ENCODE results near the gene TOP2B.

The TOP2B gene

GRCh38 chr3:25618028-25618427, 46.7 kb downstream of the TOP2B start:
- no peak for DNase-seq (ENCODE audit: low read depth)

GRCh38 chr3:25611193-25611592, 53.5 kb downstream of the TOP2B start:
- no peak for DNase-seq (ENCODE audit: low read depth)

- no peak for DNase-seq (ENCODE audit: low read depth)
Observed at GRCh38 chr3:25610779-25611178, 53.9 kb downstream of the TOP2B start.

- no peak for DNase-seq (ENCODE audit: low read depth)
Observed at GRCh38 chr3:25610167-25610566, 54.5 kb downstream of the TOP2B start.

- DNase-seq (ENCODE audit: low read depth): no peak
Observed at GRCh38 chr3:25604107-25604805, 60.5 kb downstream of the TOP2B start.

- no peak for DNase-seq (ENCODE audit: low read depth)
Observed at GRCh38 chr3:25603703-25604102, 61.0 kb downstream of the TOP2B start.

- no peak for DNase-seq (ENCODE audit: low read depth)
Observed at GRCh38 chr3:25597535-25598101, 67.1 kb downstream of the TOP2B start.

- DNase-seq (ENCODE audit: low read depth): no peak
Observed at GRCh38 chr3:25594007-25594502, 70.7 kb downstream of the TOP2B start.

GRCh38 chr3:25593001-25593400, 71.7 kb downstream of the TOP2B start:
- no peak for DNase-seq (ENCODE audit: low read depth)

GRCh38 chr3:25592510-25592968, 72.2 kb downstream of the TOP2B start:
- no peak for DNase-seq (ENCODE audit: low read depth)

- DNase-seq (ENCODE audit: low read depth): no peak
Observed at GRCh38 chr3:25589783-25590258, 74.9 kb downstream of the TOP2B start.

- DNase-seq (ENCODE audit: low read depth): no peak
Observed at GRCh38 chr3:25589104-25589782, 75.5 kb downstream of the TOP2B start.

GRCh38 chr3:25588441-25589103, 76.1 kb downstream of the TOP2B start:
- DNase-seq (ENCODE audit: low read depth): no peak

- DNase-seq (ENCODE audit: low read depth): no peak
Observed at GRCh38 chr3:25587975-25588374, 76.7 kb downstream of the TOP2B start.

GRCh38 chr3:25587526-25587925, 77.2 kb downstream of the TOP2B start:
- DNase-seq (ENCODE audit: low read depth): no peak

GRCh38 chr3:25587094-25587493, 77.6 kb downstream of the TOP2B start:
- DNase-seq (ENCODE audit: low read depth): no peak

- no peak for DNase-seq (ENCODE audit: low read depth)
Observed at GRCh38 chr3:25586553-25586952, 78.2 kb downstream of the TOP2B start.

- DNase-seq (ENCODE audit: low read depth): no peak
Observed at GRCh38 chr3:25586167-25586505, 78.6 kb downstream of the TOP2B start.

- no peak for DNase-seq (ENCODE audit: low read depth)
Observed at GRCh38 chr3:25585361-25586166, 79.1 kb downstream of the TOP2B start.

- no peak for DNase-seq (ENCODE audit: low read depth)
Observed at GRCh38 chr3:25584011-25584789, 80.5 kb downstream of the TOP2B start.

GRCh38 chr3:25583343-25583742, 81.4 kb downstream of the TOP2B start:
- no peak for DNase-seq (ENCODE audit: low read depth)

All from activated T-helper 1 cell treated with Interleukin-2 at 50 U/mL for 16 hours (primary cell).